GM04504 (cell line): Measurements from ENCODE around the gene FAM174C.

Source experiments
- DNase-seq: peaks from one replicate; pipeline ENCODE4 v3.0.0-alpha.2; 2012; ENCODE audit warnings: low read depth

FAM174C gene

DNA sequence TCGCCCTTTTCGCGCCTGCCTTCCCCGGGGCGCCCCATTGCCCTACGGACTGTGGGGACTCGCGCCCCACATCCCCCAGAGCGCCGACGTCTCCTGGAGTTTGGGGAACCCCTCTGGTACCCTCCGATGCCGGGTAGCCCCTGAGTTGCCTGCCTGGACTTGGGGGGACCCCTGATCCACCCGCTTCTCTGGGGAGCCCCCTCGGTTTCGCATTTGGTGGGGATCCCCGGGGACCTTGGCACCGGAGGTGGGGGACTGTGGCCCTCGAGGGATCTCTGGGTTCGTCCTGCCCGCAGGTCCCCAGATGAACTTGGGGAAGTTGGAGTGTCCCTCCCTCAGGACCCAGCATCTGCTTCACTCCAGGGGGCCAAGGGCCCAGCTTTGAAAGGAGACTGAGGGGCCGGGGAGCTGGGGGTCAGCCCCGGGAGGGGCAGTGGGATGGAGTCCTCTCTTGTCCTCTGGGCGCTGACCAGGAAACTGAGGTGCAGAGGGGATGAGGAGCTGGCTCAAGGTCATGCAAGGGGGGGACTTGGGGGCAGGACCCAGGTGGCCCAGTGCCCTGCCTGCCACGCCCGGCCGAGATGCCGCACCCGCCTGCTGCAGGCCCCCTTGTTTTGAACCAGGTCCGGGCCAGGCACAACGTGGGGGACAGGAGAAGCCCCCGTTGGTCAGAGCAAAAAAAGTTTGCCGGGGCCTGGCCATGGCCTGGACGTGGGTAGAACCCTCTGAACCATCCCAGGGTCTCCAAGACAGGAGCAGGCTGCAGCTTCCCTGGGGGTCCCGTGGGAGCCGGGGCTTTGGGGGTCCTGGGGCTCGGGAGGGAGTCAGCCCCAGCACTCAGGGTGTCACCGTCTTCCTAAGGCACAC is 11.4 kb downstream of the FAM174C start:
- no peak for DNase-seq

DNA sequence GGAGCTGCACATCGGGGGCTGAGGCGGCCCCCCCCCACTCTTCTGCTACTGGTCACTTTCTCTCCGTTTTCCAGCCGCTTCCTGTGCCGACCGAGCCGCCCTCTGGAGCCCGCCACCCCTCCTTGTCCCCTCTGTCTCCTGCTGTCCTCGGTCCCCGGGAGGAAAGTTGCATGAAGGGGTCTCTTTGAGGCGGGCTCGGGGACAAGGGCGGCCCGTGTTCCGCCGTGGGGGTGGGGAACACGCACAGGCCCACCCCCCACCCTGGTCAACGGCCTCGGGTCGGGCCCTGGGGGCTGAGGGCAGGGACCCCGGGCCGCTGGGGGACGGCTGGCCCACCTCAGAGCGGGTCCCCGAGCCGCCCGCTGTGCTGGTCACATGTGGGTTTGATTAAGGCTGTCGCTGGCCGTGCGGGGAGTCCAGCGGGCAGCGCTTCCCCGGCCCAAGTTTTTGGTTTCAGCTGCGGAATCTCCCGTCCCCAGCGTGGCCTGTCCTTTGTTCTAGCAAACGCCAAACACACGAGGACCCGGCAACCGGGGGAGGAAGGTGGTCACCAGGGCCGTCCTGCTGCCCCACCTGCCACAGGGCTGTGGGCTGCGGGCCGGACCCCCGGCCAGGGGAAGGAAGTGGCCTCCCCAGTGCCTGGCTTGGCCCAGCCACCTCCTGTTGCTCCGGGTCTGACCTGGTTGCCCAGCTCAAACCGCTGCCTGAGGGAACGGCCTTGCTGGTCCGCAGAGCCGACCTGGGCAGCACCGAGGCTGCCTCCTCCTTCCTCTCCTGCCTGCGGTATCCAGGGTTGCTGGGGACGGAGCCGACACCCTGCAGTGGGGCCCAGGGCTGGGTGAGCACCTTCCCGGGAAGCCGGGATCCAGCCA is 12.3 kb downstream of the FAM174C start:
- no peak for DNase-seq

- DNase-seq, result no peak
Measured at GRCh38 chr19:1288226-1288612, 12.9 kb downstream of the FAM174C start.

GRCh38 chr19:1288833-1289685 is 13.7 kb downstream of the FAM174C start:
- DNase-seq, result no peak

GRCh38 chr19:1289686-1290025 is 14.3 kb downstream of the FAM174C start:
- DNase-seq, result no peak

- DNase-seq, result no peak
Measured at GRCh38 chr19:1290196-1290702, 14.9 kb downstream of the FAM174C start.

DNA sequence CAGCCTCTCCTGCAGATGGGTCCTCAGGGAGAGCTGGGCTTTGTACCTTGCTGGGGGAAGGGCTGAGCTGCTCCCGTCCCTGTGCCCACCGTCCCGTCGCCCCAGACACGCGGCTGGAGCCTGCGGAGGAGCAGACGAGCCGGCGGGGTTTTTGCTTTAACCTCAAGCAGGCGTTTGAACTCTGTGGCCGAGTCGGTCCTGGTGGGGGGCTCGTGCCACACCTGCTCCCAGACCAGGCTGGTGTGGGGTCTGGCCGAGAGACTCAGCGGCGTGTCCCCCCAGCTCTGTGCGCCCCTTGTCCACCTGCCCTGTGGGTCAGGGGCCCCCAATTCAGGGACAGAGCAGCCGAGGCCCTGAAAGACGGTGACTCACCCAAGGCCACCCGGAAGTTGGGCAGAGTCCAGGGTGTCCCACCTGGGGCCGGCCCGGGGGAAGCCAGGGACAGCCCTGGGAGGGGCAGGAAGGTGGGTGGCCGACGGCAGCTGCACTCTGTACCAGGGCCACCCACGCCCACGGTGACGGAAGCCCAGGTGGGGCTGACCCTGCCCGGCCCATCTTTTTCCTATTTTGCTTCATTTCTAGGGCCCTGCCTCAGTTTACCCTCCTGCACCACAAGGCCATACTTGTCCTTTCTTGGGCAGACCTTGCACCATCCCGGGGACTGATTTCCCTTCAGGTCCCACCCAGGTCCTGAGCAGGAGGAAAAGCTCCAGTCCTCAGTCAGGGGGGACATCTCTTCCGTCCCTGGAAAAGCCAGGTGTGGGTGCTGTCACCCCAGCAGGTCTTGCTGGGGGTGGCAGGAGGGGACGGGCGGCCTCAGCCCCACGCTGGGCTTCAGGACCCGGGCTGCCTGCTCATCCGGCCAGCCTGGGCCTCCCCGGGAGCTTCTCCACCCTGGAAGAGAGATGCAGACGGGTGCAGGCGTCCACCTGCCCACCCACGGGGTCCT is 15.6 kb downstream of the FAM174C start:
- no peak for DNase-seq

- no peak for DNase-seq
Measured at GRCh38 chr19:1291761-1292418, 16.6 kb downstream of the FAM174C start.

GRCh38 chr19:1292419-1293151 is 17.3 kb downstream of the FAM174C start:
- DNase-seq, result no peak

DNA sequence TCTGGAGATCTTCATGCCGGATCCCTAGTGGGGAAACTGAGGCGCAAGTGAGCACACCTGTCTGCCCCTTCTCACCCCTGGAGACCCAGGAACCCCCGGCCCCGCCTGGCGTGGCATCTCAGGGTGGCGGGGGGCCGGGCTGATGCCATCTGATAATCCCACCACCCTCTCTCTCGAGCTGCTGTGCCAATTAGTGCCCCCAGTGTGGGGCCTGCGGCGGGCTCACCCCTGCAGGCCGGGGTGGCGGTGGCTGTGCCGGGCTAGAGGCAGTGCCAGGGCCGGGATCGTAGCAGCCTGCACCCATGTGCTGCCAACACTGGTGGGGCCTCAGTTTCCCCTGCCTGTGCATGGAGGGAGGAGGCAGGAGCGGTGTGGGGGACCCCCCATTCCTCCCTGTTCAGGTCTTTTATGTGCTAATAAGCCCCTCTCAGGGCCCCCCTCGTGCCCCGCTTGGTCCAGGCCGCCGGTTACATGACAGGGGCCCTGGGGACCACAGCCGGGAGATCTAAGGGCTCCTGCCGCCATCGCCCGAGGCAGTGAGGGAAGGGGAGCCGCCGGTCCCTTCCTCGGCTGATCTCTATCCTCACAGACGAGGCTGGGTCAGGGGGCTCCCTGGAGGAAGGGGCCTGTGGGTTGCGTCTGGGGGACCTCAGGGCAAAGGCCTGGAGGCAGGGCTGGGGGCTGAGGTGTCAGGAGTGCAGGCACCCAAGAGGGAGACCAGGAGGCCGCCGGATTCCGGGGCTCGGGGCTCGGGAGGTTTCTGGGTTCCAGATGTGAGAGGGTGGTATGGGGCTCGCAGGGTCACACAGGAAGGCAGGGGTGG is 18.7 kb downstream of the FAM174C start:
- no peak for DNase-seq

DNA sequence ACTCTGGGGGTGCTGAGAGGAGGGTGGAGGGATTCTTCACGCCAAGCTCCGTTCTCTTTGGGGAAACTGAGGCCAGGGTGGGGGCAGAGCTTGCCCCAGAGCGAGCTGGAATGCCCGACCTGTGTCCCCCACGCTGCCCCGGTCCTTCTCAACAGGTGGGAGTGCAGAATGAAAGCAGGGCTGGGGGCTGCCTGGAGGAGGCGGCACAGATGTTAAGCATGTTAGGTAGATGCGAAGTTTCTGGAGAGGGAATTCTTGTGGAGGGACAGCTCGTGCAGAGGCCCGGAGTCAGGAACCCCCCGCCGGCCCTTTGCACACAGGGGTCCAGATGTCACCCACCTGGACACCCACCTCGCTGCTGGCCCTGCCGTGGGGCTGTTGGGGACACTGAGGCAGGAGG is 19.4 kb downstream of the FAM174C start:
- no peak for DNase-seq

DNA sequence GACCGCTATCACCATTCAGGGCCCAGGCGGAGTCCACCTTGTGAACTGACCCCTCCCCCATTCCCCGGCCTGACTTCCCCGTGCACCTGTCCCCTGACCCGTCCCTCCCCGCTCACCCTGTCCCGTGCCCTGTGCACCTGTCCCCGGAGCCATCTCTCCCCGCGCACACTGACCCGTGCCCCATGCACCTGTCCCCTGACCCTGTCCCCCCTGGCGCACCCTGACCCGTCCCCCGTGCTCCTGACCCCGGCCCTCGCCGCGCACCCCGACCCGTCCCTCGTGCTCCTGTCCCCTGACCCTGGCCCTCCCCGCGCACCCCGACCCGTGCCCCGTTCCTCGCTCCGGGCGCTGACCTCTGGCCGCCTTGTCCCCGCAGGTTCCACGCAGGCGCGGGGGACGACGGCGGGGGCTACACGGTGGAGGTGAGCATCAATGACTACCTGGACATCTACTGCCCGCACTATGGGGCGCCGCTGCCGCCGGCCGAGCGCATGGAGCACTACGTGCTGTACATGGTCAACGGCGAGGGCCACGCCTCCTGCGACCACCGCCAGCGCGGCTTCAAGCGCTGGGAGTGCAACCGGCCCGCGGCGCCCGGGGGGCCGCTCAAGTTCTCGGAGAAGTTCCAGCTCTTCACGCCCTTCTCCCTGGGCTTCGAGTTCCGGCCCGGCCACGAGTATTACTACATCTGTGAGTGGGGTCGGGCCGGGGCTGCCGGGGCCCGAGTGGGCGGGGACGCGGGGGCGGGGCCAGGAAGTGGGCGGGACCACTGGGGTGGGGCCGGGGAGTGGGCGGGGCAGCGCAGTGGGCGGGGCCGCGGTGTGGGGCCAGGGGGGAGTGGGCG is 20.1 kb downstream of the FAM174C start:
- no peak for DNase-seq

- no peak for DNase-seq
Measured at GRCh38 chr19:1296078-1296477, 20.7 kb downstream of the FAM174C start.

GRCh38 chr19:1296575-1297271 is 21.4 kb downstream of the FAM174C start:
- DNase-seq, result no peak

- no peak for DNase-seq
Measured at GRCh38 chr19:1298235-1298634, 22.9 kb downstream of the FAM174C start.

DNA sequence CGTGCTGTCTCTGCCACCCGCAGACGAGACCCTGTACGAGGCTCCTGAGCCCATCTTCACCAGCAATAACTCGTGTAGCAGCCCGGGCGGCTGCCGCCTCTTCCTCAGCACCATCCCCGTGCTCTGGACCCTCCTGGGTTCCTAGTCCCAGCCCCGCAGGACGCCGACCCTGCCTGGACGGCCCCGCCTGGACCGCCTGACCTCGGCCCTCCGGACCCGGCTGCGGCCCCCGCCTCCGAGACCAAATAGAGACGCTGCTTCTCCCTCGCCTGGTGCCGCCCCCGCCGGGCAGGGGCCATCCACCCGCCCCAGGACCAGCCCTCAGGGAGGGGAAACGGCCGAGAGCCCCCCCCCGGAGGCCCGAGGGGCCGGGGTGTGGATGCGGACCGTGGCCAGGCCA is 24.5 kb downstream of the FAM174C start:
- no peak for DNase-seq
